GM08714 (cell line): Measurements from ENCODE around the gene RCAN2.

Source experiments
- H3K4me3 ChIP-seq: fragments of 200-500 bp; sonication (Bioruptor generic); 2 replicates; pipeline ENCODE4 v1.5.1; 2014; ENCODE audit warnings: mild to moderate bottlenecking, low read length, inconsistent platforms
- ZNF274 ChIP-seq: IDR thresholded peaks from 2 replicates; pipeline ENCODE4 v1.6.1; 2012; ENCODE audit warnings: mild to moderate bottlenecking, low read depth, low read length

RCAN2 gene

GRCh38 chr6:46469021-46469420 lies 22.2 kb downstream of the RCAN2 start:
- no peak overlapping the region for H3K4me3 ChIP-seq
- no peak for TF ChIP-seq ZNF274

- no peak overlapping the region for H3K4me3 ChIP-seq
- TF ChIP-seq ZNF274: no peak
These were observed 22.7 kb downstream of the RCAN2 start for GRCh38 chr6:46468403-46469010.

- no peak for TF ChIP-seq ZNF274
These were observed 24.7 kb downstream of the RCAN2 start for GRCh38 chr6:46466570-46466969.

GRCh38 chr6:46465294-46466165 lies 25.7 kb downstream of the RCAN2 start:
- no peak overlapping the region for H3K4me3 ChIP-seq
- TF ChIP-seq ZNF274: no peak

More at GRCh38 chr6:46466570-46466969, 24.7 kb downstream of the RCAN2 start:
- H3K4me3 ChIP-seq: no peak overlapping the region

GRCh38 chr6:46456297-46456696 lies 35.0 kb downstream of the RCAN2 start:
- TF ChIP-seq ZNF274: no peak
- H3K4me3 ChIP-seq: no peak overlapping the region

GRCh38 chr6:46454691-46455090 lies 36.6 kb downstream of the RCAN2 start:
- no peak overlapping the region for H3K4me3 ChIP-seq
- no peak for TF ChIP-seq ZNF274

GRCh38 chr6:46453741-46454316 lies 37.4 kb downstream of the RCAN2 start:
- H3K4me3 ChIP-seq: no peak overlapping the region

DNA sequence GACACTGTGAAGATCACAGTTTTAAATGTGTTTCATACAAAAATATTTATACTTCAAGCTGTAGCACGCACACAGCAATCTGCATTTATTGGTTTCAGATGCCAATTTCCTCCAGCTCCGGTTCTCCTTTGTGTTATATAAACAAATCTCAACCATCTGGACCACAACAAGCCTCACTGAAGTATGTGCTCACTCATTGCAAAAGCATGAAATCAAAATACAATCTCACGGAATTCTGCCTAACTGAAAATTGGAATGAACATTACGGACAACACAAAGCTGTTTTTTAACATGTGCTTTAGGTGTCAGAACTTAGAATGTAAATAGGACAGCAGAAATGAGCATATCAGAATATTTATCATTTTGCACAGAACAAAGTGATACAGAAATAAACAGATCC lies 38.0 kb downstream of the RCAN2 start:
- H3K4me3 ChIP-seq: no peak overlapping the region
- TF ChIP-seq ZNF274: no peak

More at GRCh38 chr6:46453741-46454316, 37.4 kb downstream of the RCAN2 start:
- no peak for TF ChIP-seq ZNF274

DNA sequence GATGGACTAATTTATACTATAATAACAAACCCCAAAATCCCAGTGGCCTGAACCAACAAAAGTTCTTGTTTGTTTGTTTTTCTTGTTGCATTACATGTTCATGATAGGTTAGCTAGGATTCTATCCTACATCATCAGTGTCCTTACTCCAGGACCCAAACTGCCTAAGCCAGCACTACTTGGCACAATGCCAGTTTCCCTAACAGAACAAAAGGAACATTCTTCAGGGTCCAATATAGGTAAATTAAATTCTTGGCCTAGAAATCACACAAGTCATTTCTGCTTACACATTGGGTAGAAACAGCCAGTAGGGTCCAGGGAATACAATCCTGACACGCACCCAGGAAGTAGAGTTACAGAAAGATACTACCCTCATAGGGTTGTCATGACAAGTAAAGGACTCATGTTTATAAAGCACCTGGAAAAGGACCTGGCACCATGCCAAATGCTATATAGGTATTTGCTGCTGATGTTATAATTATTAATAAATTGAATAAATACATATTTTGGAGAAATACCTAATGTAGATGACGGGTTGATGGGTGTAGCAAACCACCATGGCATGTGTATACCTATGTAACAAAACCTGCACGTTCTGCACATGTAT lies 38.8 kb downstream of the RCAN2 start:
- H3K4me3 ChIP-seq: no peak overlapping the region
- TF ChIP-seq ZNF274: no peak

GRCh38 chr6:46451343-46451742 lies 39.9 kb downstream of the RCAN2 start:
- no peak overlapping the region for H3K4me3 ChIP-seq
- TF ChIP-seq ZNF274: no peak

- no peak overlapping the region for H3K4me3 ChIP-seq
- TF ChIP-seq ZNF274: no peak
These were observed 46.3 kb downstream of the RCAN2 start for GRCh38 chr6:46444772-46445454.

- H3K4me3 ChIP-seq: no peak overlapping the region
- no peak for TF ChIP-seq ZNF274
These were observed 47.6 kb downstream of the RCAN2 start for GRCh38 chr6:46443623-46444022.

GRCh38 chr6:46440641-46441040 lies 50.6 kb downstream of the RCAN2 start:
- no peak overlapping the region for H3K4me3 ChIP-seq
- no peak for TF ChIP-seq ZNF274

DNA sequence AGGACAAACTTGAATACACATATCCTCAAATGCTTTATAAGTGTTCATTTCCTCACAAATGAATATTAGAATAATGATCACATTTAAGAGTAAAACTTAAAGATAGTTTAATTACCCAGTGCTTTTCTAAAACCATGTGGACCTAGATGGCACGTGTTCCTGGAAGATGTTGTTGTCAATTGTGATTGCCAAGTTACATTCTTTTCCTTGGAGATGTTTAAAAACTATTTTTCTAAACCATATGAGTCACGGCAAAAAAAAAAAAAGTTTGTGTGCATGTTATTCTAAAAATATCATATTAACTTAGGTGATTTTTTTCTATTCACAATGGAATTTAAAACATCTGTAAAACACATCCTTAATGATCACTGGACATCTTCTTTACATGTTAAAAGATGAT lies 51.1 kb downstream of the RCAN2 start:
- no peak overlapping the region for H3K4me3 ChIP-seq
- no peak for TF ChIP-seq ZNF274

DNA sequence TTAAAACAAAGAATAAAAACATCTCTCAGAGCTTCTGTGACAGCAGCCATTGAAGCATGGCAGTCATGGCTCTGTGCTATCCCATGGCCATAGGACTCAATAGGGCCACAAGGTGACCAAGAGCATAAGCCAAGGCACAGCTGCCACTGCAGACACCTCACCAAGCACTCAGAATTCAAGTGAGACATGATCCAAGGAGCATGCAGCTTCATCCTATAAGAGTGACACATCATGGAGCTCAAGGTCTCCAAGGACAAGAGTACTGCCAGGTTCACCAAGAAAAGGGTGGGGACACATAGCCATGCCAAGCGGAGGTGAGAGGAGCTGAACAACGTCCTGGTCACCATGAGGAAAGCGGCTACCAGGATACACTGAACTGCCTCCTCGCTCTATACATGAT lies 53.0 kb downstream of the RCAN2 start:
- H3K4me3 ChIP-seq: no peak overlapping the region
- no peak for TF ChIP-seq ZNF274
